ENCODE results near the gene ROR2.
A peak's percentile ranks its signal among the peaks of the same experiment; 100 is the strongest.

ROR2 gene

DNA sequence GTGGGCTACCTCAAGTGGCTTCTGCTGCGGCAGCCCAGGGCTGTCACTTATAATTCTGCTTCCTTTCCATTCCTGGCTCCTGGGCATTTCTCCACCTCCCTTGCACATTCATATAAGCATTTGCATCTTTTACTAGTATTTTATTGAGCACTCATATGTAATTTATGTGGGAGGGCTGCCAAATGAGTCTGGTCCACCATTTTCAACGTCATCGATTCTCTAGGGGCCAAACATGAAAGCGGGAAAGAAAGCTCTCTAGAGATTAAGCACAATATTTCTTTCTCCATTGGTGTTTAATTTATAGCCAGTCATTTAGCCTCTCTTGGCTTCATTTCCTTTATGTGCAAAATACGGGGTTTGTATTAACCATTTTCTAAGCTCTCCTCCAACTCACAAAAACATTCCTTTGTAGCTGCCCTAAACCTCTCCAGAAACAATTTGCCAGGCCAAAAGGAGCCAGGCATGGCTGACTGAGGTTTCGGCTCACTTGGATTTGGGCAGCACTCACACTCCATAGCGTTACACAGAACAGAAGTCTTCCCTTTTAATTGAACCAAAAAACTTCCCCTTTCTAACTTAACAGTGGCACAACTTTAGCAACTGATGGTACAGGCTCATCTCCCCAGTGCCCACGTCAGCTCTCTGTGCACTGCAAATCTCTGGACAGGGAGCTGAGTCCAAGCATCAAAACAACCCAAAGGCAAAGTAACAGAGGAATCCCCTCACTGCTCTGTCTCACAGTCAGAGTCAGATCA is 183.5 kb downstream of the ROR2 start:
- no peak for DNase-seq (ENCODE audit: low spot score)
- TF ChIP-seq, protein P1, sequence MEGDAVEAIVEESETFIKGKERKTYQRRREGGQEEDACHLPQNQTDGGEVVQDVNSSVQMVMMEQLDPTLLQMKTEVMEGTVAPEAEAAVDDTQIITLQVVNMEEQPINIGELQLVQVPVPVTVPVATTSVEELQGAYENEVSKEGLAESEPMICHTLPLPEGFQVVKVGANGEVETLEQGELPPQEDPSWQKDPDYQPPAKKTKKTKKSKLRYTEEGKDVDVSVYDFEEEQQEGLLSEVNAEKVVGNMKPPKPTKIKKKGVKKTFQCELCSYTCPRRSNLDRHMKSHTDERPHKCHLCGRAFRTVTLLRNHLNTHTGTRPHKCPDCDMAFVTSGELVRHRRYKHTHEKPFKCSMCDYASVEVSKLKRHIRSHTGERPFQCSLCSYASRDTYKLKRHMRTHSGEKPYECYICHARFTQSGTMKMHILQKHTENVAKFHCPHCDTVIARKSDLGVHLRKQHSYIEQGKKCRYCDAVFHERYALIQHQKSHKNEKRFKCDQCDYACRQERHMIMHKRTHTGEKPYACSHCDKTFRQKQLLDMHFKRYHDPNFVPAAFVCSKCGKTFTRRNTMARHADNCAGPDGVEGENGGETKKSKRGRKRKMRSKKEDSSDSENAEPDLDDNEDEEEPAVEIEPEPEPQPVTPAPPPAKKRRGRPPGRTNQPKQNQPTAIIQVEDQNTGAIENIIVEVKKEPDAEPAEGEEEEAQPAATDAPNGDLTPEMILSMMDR (IDR thresholded peaks at IDR 0.05; ENCODE audit: extremely low read depth, insufficient read depth, missing control alignments): no peak
- in situ Hi-C loops (cut with MboI; ENCODE audit: low pct_unique_long_range_greater_than_20kb, low sequenced_read_pairs, unreplicated experiment): no loop called here

DNA sequence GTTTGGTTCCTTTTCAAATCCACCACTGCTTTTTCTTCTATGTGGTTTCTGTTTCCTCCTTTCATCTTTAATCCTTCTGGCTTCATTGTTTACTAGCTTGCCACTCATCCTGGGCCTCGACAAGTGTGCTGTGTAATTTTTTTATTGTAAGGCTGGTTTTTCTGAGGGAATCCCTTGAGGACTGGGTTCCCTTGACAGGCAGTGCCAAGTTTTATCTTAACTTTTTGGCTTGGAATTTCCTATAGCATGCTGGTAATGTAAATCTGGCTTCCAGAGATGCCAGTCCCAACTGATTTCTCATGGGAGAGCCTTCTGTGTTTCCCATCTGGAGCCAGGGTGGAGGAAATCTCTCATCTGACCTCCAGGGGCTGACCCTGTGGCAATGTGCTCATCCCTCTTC is 184.7 kb downstream of the ROR2 start:
- no peak for DNase-seq (ENCODE audit: low spot score)
- in situ Hi-C loops (cut with MboI; ENCODE audit: low pct_unique_long_range_greater_than_20kb, low sequenced_read_pairs, unreplicated experiment): no loop called here
- TF ChIP-seq, protein P1 (IDR thresholded peaks at IDR 0.05; ENCODE audit: extremely low read depth, insufficient read depth, missing control alignments): no peak

DNA sequence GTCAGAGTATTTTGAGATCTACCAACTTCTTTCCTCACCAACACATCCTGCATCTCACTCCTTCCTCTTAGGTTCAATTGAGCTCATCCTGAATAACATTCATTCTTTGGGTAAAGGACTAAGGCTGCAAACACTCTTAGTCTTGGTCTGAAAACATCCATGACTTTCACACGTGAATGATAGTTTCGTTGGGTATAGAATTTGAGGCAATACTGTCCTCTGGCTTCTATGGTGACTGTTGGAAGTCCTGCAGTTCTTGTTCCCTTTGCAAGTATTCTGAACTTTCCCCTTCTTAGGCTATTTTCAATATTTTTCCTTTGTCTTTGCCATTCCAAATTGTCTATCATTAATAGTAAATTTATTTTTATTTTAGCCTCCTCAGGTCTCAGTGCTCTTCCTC is 185.4 kb downstream of the ROR2 start:
- in situ Hi-C loops (cut with MboI; ENCODE audit: low pct_unique_long_range_greater_than_20kb, low sequenced_read_pairs, unreplicated experiment): no loop called here
- TF ChIP-seq, protein P1 (IDR thresholded peaks at IDR 0.05; ENCODE audit: extremely low read depth, insufficient read depth, missing control alignments): no peak
- no peak for DNase-seq (ENCODE audit: low spot score)

DNA sequence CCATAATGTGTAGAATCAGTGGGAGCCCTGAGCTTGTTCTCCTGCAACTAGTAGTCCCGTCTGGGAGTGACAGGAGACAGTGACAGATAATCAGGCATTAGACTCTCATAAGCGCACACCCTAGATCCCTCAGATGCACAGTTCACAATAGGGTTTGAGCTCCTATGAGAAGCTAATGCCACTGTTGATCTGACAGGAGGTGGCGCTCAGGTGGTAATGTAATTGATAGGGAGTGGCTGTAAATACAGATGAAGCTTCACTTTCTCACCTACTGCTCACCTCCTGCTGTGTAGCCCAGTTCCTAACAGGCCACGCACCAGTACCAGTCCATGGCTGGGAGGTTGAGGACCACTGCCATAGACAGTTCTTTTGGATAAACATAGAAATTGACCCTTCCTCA is 188.7 kb downstream of the ROR2 start:
- no peak for DNase-seq (ENCODE audit: low spot score)
- TF ChIP-seq, protein P1 (IDR thresholded peaks at IDR 0.05; ENCODE audit: extremely low read depth, insufficient read depth, missing control alignments): no peak
- in situ Hi-C loops (cut with MboI; ENCODE audit: low pct_unique_long_range_greater_than_20kb, low sequenced_read_pairs, unreplicated experiment): no loop called here

DNA sequence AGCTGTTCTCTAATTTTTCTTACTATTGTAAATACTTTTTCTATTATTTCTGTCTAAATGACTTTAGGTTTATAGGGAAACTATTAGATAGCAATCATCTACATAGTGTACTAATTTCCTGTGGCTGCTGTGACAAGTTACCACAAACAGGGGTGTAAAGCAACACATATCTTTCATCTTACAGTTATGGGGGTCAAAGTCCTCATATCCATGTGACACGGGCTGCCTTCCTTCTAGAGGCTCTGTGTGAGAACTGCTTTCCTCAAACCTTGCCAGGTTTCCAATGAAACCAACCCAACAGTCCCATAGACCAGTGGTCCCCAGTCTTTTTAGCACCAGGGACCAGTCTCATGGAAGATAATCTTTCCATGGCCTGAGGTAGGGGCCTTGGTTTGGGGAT is 189.1 kb downstream of the ROR2 start:
- DNase-seq (ENCODE audit: low spot score): no peak
- in situ Hi-C loops (cut with MboI; ENCODE audit: low pct_unique_long_range_greater_than_20kb, low sequenced_read_pairs, unreplicated experiment): no loop called here
- TF ChIP-seq, protein P1 (IDR thresholded peaks at IDR 0.05; ENCODE audit: extremely low read depth, insufficient read depth, missing control alignments): no peak

DNA sequence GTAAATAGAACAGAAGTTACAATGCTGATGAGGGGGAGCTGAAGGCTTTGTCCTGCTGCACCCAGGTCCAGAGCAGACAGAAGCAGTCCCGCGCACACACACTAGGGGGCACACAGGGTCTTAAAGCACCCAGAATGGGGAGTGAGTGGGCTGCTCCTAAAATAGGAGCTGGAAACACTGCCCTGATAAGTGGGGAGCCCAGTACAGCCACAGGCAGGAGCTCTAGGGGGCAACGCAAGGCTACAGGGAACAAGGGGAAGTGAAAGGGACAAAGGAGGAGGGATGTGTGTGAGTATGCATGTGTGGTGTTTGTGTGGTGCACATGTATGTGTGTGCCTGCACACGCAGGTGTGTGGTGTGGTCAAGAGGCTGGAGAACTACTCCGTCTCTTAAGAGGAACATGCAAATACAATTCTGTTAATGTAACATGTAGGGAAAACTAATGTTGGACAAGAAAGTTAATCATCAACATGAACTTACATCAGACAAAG is 191.5 kb downstream of the ROR2 start:
- in situ Hi-C loops (cut with MboI; ENCODE audit: low pct_unique_long_range_greater_than_20kb, low sequenced_read_pairs, unreplicated experiment): no loop called here
- peak; percentile 60 for DNase-seq (ENCODE audit: low spot score)
- TF ChIP-seq, protein P1 (IDR thresholded peaks at IDR 0.05; ENCODE audit: extremely low read depth, insufficient read depth, missing control alignments): peak; percentile 59
